Endothelial cell of umbilical vein (primary cell): ENCODE results near the gene MXD4. TPM values are rescaled to one million over a fixed set of nuclear protein-coding genes. Genes with fewer than 3 reads are reported as not detected.

Experiments used
- BruUV-seq: library from RNA; stranded (reverse); fragments of 400-500 nt; replicated peaks from 2 replicates; lab custom pipeline; 2021; lab: Mats Ljungman, UMichigan
- CTCF ChIA-PET: fragments of 300-600, 350-600 bp; sonication (Branson Sonifier 250); formaldehyde crosslinking; loops from one replicate; lab custom pipeline; 2021; ENCODE audit warnings: antibody characterized with exemption, inconsistent platforms; lab: Charles Lee
- POLR2A ChIA-PET: fragments of 300-600, 350-600 bp; sonication (Branson Sonifier 250); formaldehyde crosslinking; loops from one replicate; lab custom pipeline; 2021; ENCODE audit warnings: antibody characterized with exemption, inconsistent platforms; lab: Charles Lee
- DNase-seq: peaks from one replicate; pipeline ENCODE4 v3.0.0-alpha.2; 2011; ENCODE audit warnings: low read depth, low spot score
- FAIRE-seq: peaks from 2 replicates; lab custom pipeline; 2011; peaks lifted over from hg19 to GRCh38; lab: Jason Lieb, UNC
- H2AFZ ChIP-seq: 2 replicates; pipeline ENCODE4 v1.6.0; 2012; ENCODE audit warnings: low read depth, low read length, control low read depth, inconsistent platforms
- H3K27ac ChIP-seq: 2 replicates; pipeline ENCODE4 v1.5.1; 2011; ENCODE audit warnings: low read depth, mild to moderate bottlenecking, control low read depth, low read length, moderate library complexity; ENCODE audit not compliant: insufficient read depth
- H3K27me3 ChIP-seq, 2 experiments: 2 replicates each; pipeline versions ENCODE4 v1.6.0 to v1.6.1; 2011; ENCODE audit warnings: low read length in 2 of 2, mixed read lengths in 1 of 2; ENCODE audit not compliant: control insufficient read depth in 2 of 2, insufficient read depth in 2 of 2
- H3K36me3 ChIP-seq, 2 experiments: 2 replicates in 1 of 2; 3 replicates in 1 of 2; pipeline ENCODE4 v1.5.1; 2011; ENCODE audit warnings: low read length in 2 of 2, mild to moderate bottlenecking in 1 of 2, moderate library complexity in 1 of 2; ENCODE audit not compliant: control insufficient read depth in 2 of 2, insufficient read depth in 2 of 2; ENCODE audit errors: extremely low read depth in 1 of 2
- H3K4me1 ChIP-seq: 3 replicates; pipeline ENCODE4 v1.5.1; 2011; ENCODE audit warnings: mild to moderate bottlenecking, low read length; ENCODE audit not compliant: control insufficient read depth, insufficient read depth; ENCODE audit errors: extremely low read depth
- H3K4me2 ChIP-seq: 2 replicates; pipeline ENCODE4 v1.6.1; 2011; ENCODE audit warnings: low read length, control low read depth, mixed read lengths; ENCODE audit not compliant: insufficient read depth
- H3K4me3 ChIP-seq, 3 experiments: fragments of 200-600 bp in 1 of 3; sonication (generic), shearing (Covaris generic) in 1 of 3; replicated peaks in 1 of 3; 2 replicates each; pipeline ENCODE4 v1.5.1; 2011 to 2016; ENCODE audit warnings: control low read depth in 3 of 3, low read length in 3 of 3, mild to moderate bottlenecking in 2 of 3, inconsistent platforms in 1 of 3, low read depth in 1 of 3, moderate library complexity in 1 of 3; ENCODE audit not compliant: insufficient read depth in 1 of 3
- H3K79me2 ChIP-seq: 2 replicates; pipeline ENCODE4 v1.6.0; 2012; ENCODE audit warnings: low read length, inconsistent platforms; ENCODE audit not compliant: control insufficient read depth, insufficient read depth
- H3K9ac ChIP-seq: replicated peaks from 2 replicates; pipeline ENCODE3; 2011; ENCODE audit warnings: low read length, control low read depth; ENCODE audit not compliant: insufficient read depth; ENCODE audit errors: extremely low read depth
- H3K9me1 ChIP-seq: replicated peaks from 3 replicates; pipeline ENCODE4 v1.6.0; 2011; ENCODE audit warnings: mild to moderate bottlenecking, low read length; ENCODE audit not compliant: control insufficient read depth, insufficient read depth; ENCODE audit errors: extremely low read depth
- H3K9me3 ChIP-seq: replicated peaks from 2 replicates; pipeline ENCODE4 v1.5.1; 2012; ENCODE audit warnings: low read length, inconsistent platforms; ENCODE audit not compliant: control insufficient read depth, insufficient read depth
- H4K20me1 ChIP-seq: replicated peaks from 2 replicates; pipeline ENCODE3; 2011; ENCODE audit warnings: mild to moderate bottlenecking, low read length; ENCODE audit not compliant: control insufficient read depth, insufficient read depth; ENCODE audit errors: extremely low read depth
- CTCF ChIP-seq, 2 donors: IDR thresholded peaks; 1 replicate in 1 of 2; 2 replicates in 1 of 2; pipeline ENCODE4 v1.5.1; 2011; ENCODE audit warnings: low read length in 2 of 2, mild to moderate bottlenecking in 2 of 2, moderate library complexity in 2 of 2, control low read depth in 1 of 2, inconsistent platforms in 1 of 2, low read depth in 1 of 2; ENCODE audit not compliant: insufficient read depth in 1 of 2; ENCODE audit errors: extremely low read depth in 1 of 2
- EZH2 ChIP-seq: IDR thresholded peaks from 2 replicates; pipeline ENCODE4 v1.6.1; 2012; ENCODE audit warnings: borderline replicate concordance, low read depth, mild to moderate bottlenecking, moderate library complexity, low read length, inconsistent platforms; ENCODE audit not compliant: severe bottlenecking
- FOS ChIP-seq: IDR thresholded peaks from 2 replicates; pipeline ENCODE4 v1.6.1; 2011; ENCODE audit warnings: mild to moderate bottlenecking, low read length, moderate library complexity, borderline replicate concordance; ENCODE audit not compliant: insufficient read depth
- GATA2 ChIP-seq: IDR thresholded peaks from 2 replicates; pipeline ENCODE4 v1.7.0; 2011; ENCODE audit warnings: low read depth, mild to moderate bottlenecking, moderate library complexity, mixed read lengths, low read length; ENCODE audit not compliant: insufficient read length, insufficient read depth
- JUN ChIP-seq: IDR thresholded peaks from 2 replicates; pipeline ENCODE4 v1.6.1; 2011; ENCODE audit warnings: borderline replicate concordance, low read depth; ENCODE audit not compliant: insufficient read length, insufficient read depth
- MYC ChIP-seq: IDR thresholded peaks from one replicate; pipeline ENCODE4 v1.6.1; 2011; ENCODE audit warnings: mild to moderate bottlenecking, low read depth, low read length
- POLR2A ChIP-seq: IDR thresholded peaks from 2 replicates; pipeline ENCODE4 v1.6.1; 2012; ENCODE audit warnings: low read depth, mild to moderate bottlenecking, control low read depth, low read length
- POLR2AphosphoS5 ChIP-seq: IDR thresholded peaks from 2 replicates; pipeline ENCODE4 v1.6.1; 2012; ENCODE audit warnings: low read depth, mild to moderate bottlenecking, control low read depth, low read length, moderate library complexity; ENCODE audit not compliant: insufficient read depth
- dilution Hi-C: fragments of 300-500 bp; cut with MboI; formaldehyde crosslinking; loops from one replicate; pipeline ENCODE4 v1.15.0; 2019; ENCODE audit warnings: low sequenced_read_pairs; ENCODE audit not compliant: extremely low pct_ligation_motif_present
- intact Hi-C: fragments of 100-400 bp; cut with micrococcal nuclease; formaldehyde crosslinking; loops from one replicate; pipeline ENCODE4 v1.10.0; 2022
- polyA plus RNA-seq, 4 experiments: library from polyadenylated mRNA; depleted of rRNA in 3 of 4; stranded (reverse) in 3 of 4; unstranded in 1 of 4; fragments of >200 nt; gene quantifications; 2 replicates each; pipeline versions ENCODE4 v1.2.1 to v1.2.3, GENCODE V29; 2011 to 2012; ENCODE audit warnings: missing spikeins in 1 of 4
- total RNA-seq: library from RNA; stranded (reverse); gene quantifications from 2 replicates; pipeline ENCODE4 v1.2.3, GENCODE V29; 2021
- TF ChIP-seq, protein P1 (sequence below): IDR thresholded peaks from 2 replicates; pipeline ENCODE4 v1.6.1; 2011; ENCODE audit not compliant: insufficient read depth, insufficient read length

MXD4 gene
- total and polyA plus RNA-seq, 2 donors (not counting 3 experiments of a cell fraction or from before 2014, with no cell fraction given): 62.7 to 74.1 TPM

GRCh38 chr4:2265113-2266110 is 3.5 kb upstream of the MXD4 start:
- H3K27ac ChIP-seq: no peak overlapping the region
- no peak overlapping the region for H3K9ac ChIP-seq
- no peak overlapping the region for H2AFZ ChIP-seq
- no peak overlapping the region for H3K4me2 ChIP-seq
- DNase-seq (no peak), FAIRE-seq (no peak)
- TF ChIP-seq, protein P1, sequence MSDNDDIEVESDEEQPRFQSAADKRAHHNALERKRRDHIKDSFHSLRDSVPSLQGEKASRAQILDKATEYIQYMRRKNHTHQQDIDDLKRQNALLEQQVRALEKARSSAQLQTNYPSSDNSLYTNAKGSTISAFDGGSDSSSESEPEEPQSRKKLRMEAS: no peak
- TF ChIP-seq GATA2 (no peak), POLR2AphosphoS5 (no peak), EZH2 (no peak), MYC (no peak), JUN (no peak), POLR2A (no peak), CTCF (IDR thresholded peaks at IDR 0.05; ENCODE audit: extremely low read depth in 1 of 2, insufficient read depth in 1 of 2, low read depth in 1 of 2, low read length in 2 of 2) (no peak), FOS (no peak)
- no peaks in the 10 kb centered on the region for H4K20me1 ChIP-seq
- H3K4me1 ChIP-seq: peaks cover 9% of the 10 kb centered on the region
- no peaks in the 10 kb centered on the region for H3K27me3 ChIP-seq
- no TSS peak for BruUV-seq
- peaks cover 6% of the 10 kb centered on the region for H3K79me2 ChIP-seq
- intact Hi-C loops: no loop called here
- H3K9me1 ChIP-seq: no peaks in the 10 kb centered on the region
- dilution Hi-C loops: no loop called here
- H3K9me3 ChIP-seq: no peaks in the 10 kb centered on the region
- no peak overlapping the region for H3K4me3 ChIP-seq
- CTCF ChIA-PET: interaction anchor here (1.0 kb wide), 1 partner anchor 147 kb away, joined by 3 read pairs; no protein-coding TSS in a partner anchor
- POLR2A ChIA-PET: no interaction called here
- H3K36me3 ChIP-seq: no peaks in the 10 kb centered on the region
